Measurements from ENCODE around the gene UBL4B. TPM values are rescaled to one million over a fixed set of nuclear protein-coding genes. Genes with fewer than 3 reads are reported as not detected.

UBL4B gene
- total and polyA plus RNA-seq, 2 experiments from 2014 or later, result not detected

GRCh38 chr1:110092991-110093390, 19.3 kb upstream of the UBL4B start:
- Histone ChIP-seq H3K27me3 (ENCODE audit: insufficient read depth) (peaks cover under 1% of the 10 kb centered on the region), H3K4me2 (no peak overlapping the region), H3K79me2 (replicated peaks; ENCODE audit: insufficient read depth) (no peaks in the 10 kb centered on the region), H2AFZ (no peak overlapping the region), H3K27ac (ENCODE audit: low read depth) (no peak overlapping the region), H3K4me1 (ENCODE audit: insufficient read depth) (no peaks in the 10 kb centered on the region; the same call in 1 of the 2 replicates), H3K9me2 (ENCODE audit: insufficient read depth) (no peaks in the 10 kb centered on the region), H3K36me3 (ENCODE audit: insufficient read depth) (no peaks in the 10 kb centered on the region), H3K4me3 (no peak overlapping the region), H3F3A (replicated peaks; ENCODE audit: low read depth) (no peaks in the 10 kb centered on the region), H4K20me1 (replicated peaks; ENCODE audit: insufficient read depth) (no peaks in the 10 kb centered on the region)
- Mint-ChIP-seq H3K27ac (no peak overlapping the region), H3K4me1 (peaks cover 9% of the 10 kb centered on the region), H3K4me3 (no peak overlapping the region), H3K9me3 (no peaks in the 10 kb centered on the region), H3K27me3 (ENCODE audit: insufficient read depth, low read depth, poor library complexity) (peaks cover 12% of the 10 kb centered on the region), H3K36me3 (ENCODE audit: low read depth) (no peaks in the 10 kb centered on the region)
- DNase-seq (ENCODE audit: low spot score), result no peak
- TF ChIP-seq EZH2phosphoT487 (IDR thresholded peaks at IDR 0.05; ENCODE audit: unreplicated experiment) (no peak), NANOG (IDR thresholded peaks at IDR 0.05; ENCODE audit: borderline replicate concordance) (no peak), POLR2AphosphoS5 (IDR thresholded peaks at IDR 0.05; ENCODE audit: low read depth) (no peak), JUNB (IDR thresholded peaks at IDR 0.05; ENCODE audit: unreplicated experiment) (no peak), EZH2 (IDR thresholded peaks at IDR 0.05; ENCODE audit: low read depth, unreplicated experiment) (no peak), ZNF331 (CRISPR knock-in tag; IDR thresholded peaks at IDR 0.05; ENCODE audit: low read depth) (no peak), CREB1 (CRISPR knock-in tag; IDR thresholded peaks at IDR 0.05; ENCODE audit: low read depth) (no peak), ZNF114 (CRISPR knock-in tag; IDR thresholded peaks at IDR 0.05) (no peak), STAT1 (IDR thresholded peaks at IDR 0.05; ENCODE audit: unreplicated experiment) (no peak)
- TF ChIP-seq, protein P1, sequence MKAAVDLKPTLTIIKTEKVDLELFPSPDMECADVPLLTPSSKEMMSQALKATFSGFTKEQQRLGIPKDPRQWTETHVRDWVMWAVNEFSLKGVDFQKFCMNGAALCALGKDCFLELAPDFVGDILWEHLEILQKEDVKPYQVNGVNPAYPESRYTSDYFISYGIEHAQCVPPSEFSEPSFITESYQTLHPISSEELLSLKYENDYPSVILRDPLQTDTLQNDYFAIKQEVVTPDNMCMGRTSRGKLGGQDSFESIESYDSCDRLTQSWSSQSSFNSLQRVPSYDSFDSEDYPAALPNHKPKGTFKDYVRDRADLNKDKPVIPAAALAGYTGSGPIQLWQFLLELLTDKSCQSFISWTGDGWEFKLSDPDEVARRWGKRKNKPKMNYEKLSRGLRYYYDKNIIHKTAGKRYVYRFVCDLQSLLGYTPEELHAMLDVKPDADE (IDR thresholded peaks at IDR 0.05), result no peak
- TF ChIP-seq, protein P2, sequence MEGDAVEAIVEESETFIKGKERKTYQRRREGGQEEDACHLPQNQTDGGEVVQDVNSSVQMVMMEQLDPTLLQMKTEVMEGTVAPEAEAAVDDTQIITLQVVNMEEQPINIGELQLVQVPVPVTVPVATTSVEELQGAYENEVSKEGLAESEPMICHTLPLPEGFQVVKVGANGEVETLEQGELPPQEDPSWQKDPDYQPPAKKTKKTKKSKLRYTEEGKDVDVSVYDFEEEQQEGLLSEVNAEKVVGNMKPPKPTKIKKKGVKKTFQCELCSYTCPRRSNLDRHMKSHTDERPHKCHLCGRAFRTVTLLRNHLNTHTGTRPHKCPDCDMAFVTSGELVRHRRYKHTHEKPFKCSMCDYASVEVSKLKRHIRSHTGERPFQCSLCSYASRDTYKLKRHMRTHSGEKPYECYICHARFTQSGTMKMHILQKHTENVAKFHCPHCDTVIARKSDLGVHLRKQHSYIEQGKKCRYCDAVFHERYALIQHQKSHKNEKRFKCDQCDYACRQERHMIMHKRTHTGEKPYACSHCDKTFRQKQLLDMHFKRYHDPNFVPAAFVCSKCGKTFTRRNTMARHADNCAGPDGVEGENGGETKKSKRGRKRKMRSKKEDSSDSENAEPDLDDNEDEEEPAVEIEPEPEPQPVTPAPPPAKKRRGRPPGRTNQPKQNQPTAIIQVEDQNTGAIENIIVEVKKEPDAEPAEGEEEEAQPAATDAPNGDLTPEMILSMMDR (conservative IDR thresholded peaks at IDR 0.05; ENCODE audit: low read depth in 2 of 2), result no peak
- TF ChIP-seq, protein P3, sequence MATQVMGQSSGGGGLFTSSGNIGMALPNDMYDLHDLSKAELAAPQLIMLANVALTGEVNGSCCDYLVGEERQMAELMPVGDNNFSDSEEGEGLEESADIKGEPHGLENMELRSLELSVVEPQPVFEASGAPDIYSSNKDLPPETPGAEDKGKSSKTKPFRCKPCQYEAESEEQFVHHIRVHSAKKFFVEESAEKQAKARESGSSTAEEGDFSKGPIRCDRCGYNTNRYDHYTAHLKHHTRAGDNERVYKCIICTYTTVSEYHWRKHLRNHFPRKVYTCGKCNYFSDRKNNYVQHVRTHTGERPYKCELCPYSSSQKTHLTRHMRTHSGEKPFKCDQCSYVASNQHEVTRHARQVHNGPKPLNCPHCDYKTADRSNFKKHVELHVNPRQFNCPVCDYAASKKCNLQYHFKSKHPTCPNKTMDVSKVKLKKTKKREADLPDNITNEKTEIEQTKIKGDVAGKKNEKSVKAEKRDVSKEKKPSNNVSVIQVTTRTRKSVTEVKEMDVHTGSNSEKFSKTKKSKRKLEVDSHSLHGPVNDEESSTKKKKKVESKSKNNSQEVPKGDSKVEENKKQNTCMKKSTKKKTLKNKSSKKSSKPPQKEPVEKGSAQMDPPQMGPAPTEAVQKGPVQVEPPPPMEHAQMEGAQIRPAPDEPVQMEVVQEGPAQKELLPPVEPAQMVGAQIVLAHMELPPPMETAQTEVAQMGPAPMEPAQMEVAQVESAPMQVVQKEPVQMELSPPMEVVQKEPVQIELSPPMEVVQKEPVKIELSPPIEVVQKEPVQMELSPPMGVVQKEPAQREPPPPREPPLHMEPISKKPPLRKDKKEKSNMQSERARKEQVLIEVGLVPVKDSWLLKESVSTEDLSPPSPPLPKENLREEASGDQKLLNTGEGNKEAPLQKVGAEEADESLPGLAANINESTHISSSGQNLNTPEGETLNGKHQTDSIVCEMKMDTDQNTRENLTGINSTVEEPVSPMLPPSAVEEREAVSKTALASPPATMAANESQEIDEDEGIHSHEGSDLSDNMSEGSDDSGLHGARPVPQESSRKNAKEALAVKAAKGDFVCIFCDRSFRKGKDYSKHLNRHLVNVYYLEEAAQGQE (IDR thresholded peaks at IDR 0.05; ENCODE audit: unreplicated experiment), result no peak
- TF ChIP-seq, protein P4, sequence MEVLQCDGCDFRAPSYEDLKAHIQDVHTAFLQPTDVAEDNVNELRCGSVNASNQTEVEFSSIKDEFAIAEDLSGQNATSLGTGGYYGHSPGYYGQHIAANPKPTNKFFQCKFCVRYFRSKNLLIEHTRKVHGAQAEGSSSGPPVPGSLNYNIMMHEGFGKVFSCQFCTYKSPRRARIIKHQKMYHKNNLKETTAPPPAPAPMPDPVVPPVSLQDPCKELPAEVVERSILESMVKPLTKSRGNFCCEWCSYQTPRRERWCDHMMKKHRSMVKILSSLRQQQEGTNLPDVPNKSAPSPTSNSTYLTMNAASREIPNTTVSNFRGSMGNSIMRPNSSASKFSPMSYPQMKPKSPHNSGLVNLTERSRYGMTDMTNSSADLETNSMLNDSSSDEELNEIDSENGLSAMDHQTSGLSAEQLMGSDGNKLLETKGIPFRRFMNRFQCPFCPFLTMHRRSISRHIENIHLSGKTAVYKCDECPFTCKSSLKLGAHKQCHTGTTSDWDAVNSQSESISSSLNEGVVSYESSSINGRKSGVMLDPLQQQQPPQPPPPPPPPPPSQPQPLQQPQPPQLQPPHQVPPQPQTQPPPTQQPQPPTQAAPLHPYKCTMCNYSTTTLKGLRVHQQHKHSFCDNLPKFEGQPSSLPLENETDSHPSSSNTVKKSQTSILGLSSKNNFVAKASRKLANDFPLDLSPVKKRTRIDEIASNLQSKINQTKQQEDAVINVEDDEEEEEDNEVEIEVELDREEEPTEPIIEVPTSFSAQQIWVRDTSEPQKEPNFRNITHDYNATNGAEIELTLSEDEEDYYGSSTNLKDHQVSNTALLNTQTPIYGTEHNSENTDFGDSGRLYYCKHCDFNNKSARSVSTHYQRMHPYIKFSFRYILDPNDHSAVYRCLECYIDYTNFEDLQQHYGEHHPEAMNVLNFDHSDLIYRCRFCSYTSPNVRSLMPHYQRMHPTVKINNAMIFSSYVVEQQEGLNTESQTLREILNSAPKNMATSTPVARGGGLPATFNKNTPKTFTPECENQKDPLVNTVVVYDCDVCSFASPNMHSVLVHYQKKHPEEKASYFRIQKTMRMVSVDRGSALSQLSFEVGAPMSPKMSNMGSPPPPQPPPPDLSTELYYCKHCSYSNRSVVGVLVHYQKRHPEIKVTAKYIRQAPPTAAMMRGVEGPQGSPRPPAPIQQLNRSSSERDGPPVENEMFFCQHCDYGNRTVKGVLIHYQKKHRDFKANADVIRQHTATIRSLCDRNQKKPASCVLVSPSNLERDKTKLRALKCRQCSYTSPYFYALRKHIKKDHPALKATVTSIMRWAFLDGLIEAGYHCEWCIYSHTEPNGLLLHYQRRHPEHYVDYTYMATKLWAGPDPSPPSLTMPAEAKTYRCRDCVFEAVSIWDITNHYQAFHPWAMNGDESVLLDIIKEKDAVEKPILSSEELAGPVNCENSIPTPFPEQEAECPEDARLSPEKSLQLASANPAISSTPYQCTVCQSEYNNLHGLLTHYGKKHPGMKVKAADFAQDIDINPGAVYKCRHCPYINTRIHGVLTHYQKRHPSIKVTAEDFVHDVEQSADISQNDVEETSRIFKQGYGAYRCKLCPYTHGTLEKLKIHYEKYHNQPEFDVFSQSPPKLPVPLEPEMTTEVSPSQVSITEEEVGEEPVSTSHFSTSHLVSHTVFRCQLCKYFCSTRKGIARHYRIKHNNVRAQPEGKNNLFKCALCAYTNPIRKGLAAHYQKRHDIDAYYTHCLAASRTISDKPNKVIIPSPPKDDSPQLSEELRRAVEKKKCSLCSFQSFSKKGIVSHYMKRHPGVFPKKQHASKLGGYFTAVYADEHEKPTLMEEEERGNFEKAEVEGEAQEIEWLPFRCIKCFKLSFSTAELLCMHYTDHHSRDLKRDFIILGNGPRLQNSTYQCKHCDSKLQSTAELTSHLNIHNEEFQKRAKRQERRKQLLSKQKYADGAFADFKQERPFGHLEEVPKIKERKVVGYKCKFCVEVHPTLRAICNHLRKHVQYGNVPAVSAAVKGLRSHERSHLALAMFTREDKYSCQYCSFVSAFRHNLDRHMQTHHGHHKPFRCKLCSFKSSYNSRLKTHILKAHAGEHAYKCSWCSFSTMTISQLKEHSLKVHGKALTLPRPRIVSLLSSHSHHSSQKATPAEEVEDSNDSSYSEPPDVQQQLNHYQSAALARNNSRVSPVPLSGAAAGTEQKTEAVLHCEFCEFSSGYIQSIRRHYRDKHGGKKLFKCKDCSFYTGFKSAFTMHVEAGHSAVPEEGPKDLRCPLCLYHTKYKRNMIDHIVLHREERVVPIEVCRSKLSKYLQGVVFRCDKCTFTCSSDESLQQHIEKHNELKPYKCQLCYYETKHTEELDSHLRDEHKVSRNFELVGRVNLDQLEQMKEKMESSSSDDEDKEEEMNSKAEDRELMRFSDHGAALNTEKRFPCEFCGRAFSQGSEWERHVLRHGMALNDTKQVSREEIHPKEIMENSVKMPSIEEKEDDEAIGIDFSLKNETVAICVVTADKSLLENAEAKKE (CRISPR knock-in tag; IDR thresholded peaks at IDR 0.05), result no peak
- no peak for ATAC-seq
